GM13976 (cell line): Measurements from ENCODE around the gene ATP6V0B.
A peak's percentile ranks its signal among the peaks of the same experiment; 100 is the strongest.

Experiments
- DNase-seq: peaks from one replicate; pipeline ENCODE4 v3.0.0; 2012; ENCODE audit warnings: low spot score
- in situ Hi-C: fragments of 300-500 bp; cut with MboI; formaldehyde crosslinking; loops from one replicate; pipeline ENCODE4 v1.12.0; 2022; ENCODE audit warnings: low sequenced_read_pairs, mixed read lengths, inconsistent platforms; ENCODE audit not compliant: unreplicated experiment
- TF ChIP-seq, protein P1 (sequence below): IDR thresholded peaks from 2 replicates; pipeline ENCODE4 v1.5.1; 2012; ENCODE audit warnings: borderline replicate concordance, mild to moderate bottlenecking; ENCODE audit not compliant: insufficient read depth; ENCODE audit errors: extremely low read depth, missing control alignments, control extremely low read depth

Gene ATP6V0B

DNA sequence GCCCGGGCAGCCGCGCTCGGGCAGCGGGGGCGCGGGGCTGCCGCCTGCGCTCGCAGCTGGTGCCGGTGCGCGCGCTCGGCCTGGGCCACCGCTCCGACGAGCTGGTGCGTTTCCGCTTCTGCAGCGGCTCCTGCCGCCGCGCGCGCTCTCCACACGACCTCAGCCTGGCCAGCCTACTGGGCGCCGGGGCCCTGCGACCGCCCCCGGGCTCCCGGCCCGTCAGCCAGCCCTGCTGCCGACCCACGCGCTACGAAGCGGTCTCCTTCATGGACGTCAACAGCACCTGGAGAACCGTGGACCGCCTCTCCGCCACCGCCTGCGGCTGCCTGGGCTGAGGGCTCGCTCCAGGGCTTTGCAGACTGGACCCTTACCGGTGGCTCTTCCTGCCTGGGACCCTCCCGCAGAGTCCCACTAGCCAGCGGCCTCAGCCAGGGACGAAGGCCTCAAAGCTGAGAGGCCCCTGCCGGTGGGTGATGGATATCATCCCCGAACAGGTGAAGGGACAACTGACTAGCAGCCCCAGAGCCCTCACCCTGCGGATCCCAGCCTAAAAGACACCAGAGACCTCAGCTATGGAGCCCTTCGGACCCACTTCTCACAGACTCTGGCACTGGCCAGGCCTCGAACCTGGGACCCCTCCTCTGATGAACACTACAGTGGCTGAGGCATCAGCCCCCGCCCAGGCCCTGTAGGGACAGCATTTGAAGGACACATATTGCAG lies 38.2 kb upstream of the ATP6V0B start:
- TF ChIP-seq, protein P1, sequence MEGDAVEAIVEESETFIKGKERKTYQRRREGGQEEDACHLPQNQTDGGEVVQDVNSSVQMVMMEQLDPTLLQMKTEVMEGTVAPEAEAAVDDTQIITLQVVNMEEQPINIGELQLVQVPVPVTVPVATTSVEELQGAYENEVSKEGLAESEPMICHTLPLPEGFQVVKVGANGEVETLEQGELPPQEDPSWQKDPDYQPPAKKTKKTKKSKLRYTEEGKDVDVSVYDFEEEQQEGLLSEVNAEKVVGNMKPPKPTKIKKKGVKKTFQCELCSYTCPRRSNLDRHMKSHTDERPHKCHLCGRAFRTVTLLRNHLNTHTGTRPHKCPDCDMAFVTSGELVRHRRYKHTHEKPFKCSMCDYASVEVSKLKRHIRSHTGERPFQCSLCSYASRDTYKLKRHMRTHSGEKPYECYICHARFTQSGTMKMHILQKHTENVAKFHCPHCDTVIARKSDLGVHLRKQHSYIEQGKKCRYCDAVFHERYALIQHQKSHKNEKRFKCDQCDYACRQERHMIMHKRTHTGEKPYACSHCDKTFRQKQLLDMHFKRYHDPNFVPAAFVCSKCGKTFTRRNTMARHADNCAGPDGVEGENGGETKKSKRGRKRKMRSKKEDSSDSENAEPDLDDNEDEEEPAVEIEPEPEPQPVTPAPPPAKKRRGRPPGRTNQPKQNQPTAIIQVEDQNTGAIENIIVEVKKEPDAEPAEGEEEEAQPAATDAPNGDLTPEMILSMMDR: no peak
- in situ Hi-C loops: loop anchor here (10.0 to 25.0 kb wide), 3 partner anchors 172 to 699 kb away; partner anchors contain the start of gene PTPRF
- peak; percentile 72 for DNase-seq

DNA sequence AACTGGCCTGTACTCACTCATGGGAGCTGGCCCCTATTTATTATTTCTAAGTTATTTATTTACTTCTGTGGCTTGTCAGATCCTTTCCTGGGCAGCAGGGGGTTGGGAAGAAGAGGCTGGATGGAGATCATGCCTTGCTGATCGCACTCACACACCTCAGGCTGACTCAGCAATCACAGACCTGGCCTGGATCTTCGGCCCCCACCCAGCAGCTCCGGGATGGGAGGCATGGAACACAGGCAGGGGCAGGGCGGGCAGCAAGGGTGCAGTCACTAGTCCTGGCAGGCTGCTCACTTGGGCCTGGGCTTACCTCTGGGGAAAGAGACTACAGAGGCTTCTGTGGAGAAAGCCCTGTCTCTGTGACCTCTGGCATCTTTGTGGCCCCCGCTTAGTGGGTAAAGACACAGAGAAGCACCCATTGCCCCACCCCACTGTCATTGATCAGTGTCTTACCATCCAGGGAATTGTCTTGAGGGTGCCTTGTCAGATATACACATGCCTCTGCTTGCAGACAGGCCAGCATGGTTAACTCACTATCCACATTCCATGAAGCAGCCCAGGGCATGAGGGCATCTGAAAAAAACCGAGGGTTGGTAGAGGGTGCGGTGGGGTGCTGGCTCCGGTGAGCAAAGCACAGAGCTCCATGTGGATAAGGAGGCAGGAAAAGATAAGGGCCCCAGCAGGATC lies 37.4 kb upstream of the ATP6V0B start:
- TF ChIP-seq, protein P1: no peak
- DNase-seq: no peak
- in situ Hi-C loops: loop anchor here (10.0 to 25.0 kb wide), 3 partner anchors 173 to 700 kb away; partner anchors contain the start of gene PTPRF

DNA sequence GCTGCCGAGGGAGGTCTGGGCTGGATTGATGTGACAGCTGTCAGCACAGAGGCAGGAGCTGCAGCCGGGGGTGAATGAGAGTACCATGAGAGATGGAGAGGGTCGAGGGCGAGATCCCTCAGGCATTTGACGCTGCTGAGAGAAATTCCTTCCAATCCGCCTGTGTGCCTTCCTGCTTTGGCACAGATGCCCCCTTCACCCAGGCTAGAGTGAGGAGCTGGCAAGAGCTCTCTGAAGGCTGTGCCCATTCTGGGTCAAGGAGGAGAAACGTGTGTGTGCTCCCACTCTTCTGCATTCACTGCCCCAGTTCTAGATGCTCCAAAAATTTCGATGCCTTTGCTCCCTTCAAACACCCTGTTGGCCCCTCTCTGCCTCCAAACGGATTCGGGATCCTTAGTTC lies 36.4 kb upstream of the ATP6V0B start:
- in situ Hi-C loops: loop anchor here (10.0 to 25.0 kb wide), 3 partner anchors 174 to 701 kb away; partner anchors contain the start of gene PTPRF
- no peak for DNase-seq
- TF ChIP-seq, protein P1: no peak

DNA sequence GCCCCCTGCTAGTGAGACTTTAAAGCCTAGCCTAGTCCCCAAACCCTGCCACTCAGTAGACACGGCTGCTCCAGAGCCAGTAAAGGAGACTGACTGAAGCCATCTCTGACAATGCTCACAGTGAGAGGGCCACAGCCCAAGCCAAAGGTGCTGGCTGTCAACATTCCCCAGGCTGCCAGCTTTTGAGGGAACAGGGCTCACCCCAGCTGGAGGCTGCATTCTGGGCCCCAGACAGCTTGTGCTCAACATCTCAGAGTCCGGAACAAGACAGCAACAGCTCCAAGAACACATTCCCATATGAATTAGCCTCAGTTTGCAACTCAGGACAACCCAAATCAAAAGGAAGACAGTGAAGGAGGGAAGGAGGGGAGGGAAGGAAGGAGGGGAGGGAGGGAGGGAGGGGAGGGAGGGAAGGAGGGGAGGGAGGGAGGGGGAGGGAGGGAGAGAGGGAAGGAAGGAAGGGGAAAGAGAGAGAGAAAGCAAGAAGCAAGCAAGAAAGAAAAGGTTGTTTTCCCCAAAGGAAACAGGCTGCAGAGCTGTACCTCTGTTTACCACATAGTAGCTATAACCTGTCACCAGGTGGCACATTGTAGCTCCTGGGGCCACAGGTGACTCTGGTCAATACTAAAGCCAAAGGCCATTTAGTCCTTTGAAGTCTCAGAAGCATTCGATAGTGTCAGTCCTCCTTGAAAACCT lies 35.7 kb upstream of the ATP6V0B start:
- in situ Hi-C loops: loop anchor here (10.0 to 25.0 kb wide), 3 partner anchors 174 to 702 kb away; partner anchors contain the start of gene PTPRF
- DNase-seq: no peak
- TF ChIP-seq, protein P1: no peak

DNA sequence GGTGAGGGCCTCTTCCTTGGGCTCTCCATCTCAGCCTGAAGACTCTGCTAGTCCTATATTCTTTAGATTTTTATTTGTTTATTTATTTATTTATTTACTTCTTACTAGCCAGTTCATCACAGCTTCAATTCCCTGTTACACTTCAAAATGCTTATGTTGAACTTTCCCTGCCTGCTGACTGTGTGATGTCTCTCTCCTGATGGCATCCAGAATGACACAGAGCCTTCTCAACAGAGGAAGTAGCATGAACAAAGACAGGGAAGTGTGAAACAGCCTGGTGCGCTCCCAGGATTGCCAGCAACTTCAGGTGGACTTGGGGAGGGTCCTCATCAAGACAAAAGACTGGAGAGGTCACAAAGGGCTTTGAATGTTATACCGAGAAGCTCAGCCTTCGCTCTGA lies 32.3 kb upstream of the ATP6V0B start:
- in situ Hi-C loops: loop anchor here (25.0 kb wide), 2 partner anchors 405 to 705 kb away; partner anchors contain the start of gene PTPRF
- TF ChIP-seq, protein P1: no peak
- no peak for DNase-seq

DNA sequence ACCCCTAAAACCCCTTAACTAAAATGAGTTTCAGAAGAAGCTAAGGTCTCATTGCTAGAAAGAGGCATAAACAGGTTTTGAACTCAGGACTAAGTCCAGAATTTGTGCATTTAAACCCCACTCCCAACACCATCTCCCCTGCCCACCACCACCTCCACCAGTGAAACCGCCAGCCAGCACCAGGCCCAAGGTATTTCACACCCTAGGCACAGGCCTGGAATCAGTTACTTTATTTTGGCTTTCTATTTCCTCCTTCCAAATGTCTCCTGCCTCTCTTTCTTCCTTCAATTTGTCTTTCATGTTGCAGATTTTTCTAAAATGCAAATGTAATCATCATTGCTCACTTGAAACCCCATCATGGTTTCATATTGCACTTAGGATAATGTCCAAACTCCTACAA lies 29.9 kb upstream of the ATP6V0B start:
- in situ Hi-C loops: loop anchor here (25.0 kb wide), 2 partner anchors 408 to 708 kb away; partner anchors contain the start of gene PTPRF

More for the DNA sequence above, 29.9 kb upstream of the ATP6V0B start:
- DNase-seq: no peak
- TF ChIP-seq, protein P1: no peak
